Mucosa of stomach (tissue), 1 donor: ENCODE measurements around the gene PLXNC1.

Source experiments
- H3K27me3 ChIP-seq: one replicate; pipeline ENCODE4 v1.7.0; 2013; ENCODE audit warnings: mild to moderate bottlenecking, low read length; ENCODE audit not compliant: control insufficient read depth, insufficient read depth
- H3K36me3 ChIP-seq: one replicate; pipeline ENCODE4 v1.7.0; 2013; ENCODE audit warnings: low read length; ENCODE audit not compliant: control insufficient read depth, insufficient read depth
- H3K4me1 ChIP-seq: one replicate; pipeline ENCODE4 v1.7.0; 2013; ENCODE audit warnings: mild to moderate bottlenecking, low read length; ENCODE audit not compliant: control insufficient read depth, insufficient read depth
- H3K4me3 ChIP-seq: one replicate; pipeline ENCODE4 v1.7.0; 2013; ENCODE audit warnings: low read length
- H3K9ac ChIP-seq: one replicate; pipeline ENCODE4 v1.7.0; 2013; ENCODE audit warnings: mild to moderate bottlenecking, low read length, moderate library complexity
- H3K9me3 ChIP-seq: one replicate; pipeline ENCODE4 v1.7.0; 2013; ENCODE audit warnings: mild to moderate bottlenecking, low read length, moderate library complexity; ENCODE audit not compliant: control insufficient read depth
- donor health status: Pancreatic carcinoma.

Gene PLXNC1

DNA sequence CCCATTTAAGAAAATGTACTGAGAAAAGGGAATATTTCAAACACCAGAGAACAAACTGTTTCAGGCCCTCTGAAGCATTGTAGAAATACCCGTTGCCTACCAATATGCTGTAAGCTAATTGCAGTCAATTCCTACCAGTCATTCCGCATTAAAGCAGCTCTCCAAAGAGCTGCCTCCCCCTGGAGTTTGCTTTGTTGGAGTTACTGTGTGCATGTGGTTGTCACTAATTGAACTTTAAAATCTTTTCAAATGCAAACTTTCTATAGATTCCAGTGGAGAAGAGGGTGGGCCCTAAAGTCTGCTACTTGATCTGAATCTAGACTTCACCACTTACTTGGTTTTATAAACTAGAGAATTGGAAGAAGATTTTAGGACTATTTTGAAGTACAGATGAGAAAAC, 112.7 kb downstream of the PLXNC1 start:
- H3K9ac ChIP-seq = no peak overlapping the region
- H3K9me3 ChIP-seq = no peaks in the 10 kb centered on the region
- no peak overlapping the region for H3K4me3 ChIP-seq
- H3K36me3 ChIP-seq = no peaks in the 10 kb centered on the region
- no peaks in the 10 kb centered on the region for H3K27me3 ChIP-seq
- peaks cover 5% of the 10 kb centered on the region for H3K4me1 ChIP-seq

GRCh38 chr12:94261786-94262185, 113.4 kb downstream of the PLXNC1 start:
- peak overlapping the region; percentile 49 for H3K9ac ChIP-seq
- H3K4me1 ChIP-seq = peaks cover 5% of the 10 kb centered on the region
- no peaks in the 10 kb centered on the region for H3K9me3 ChIP-seq
- H3K27me3 ChIP-seq = no peaks in the 10 kb centered on the region
- H3K4me3 ChIP-seq = no peak overlapping the region
- H3K36me3 ChIP-seq = no peaks in the 10 kb centered on the region

GRCh38 chr12:94262228-94263010, 114.0 kb downstream of the PLXNC1 start:
- Histone ChIP-seq H3K36me3 (no peaks in the 10 kb centered on the region), H3K4me3 (peak overlapping the region; percentile 5), H3K27me3 (no peaks in the 10 kb centered on the region), H3K9ac (peak overlapping the region; percentile 49), H3K4me1 (peaks cover 5% of the 10 kb centered on the region), H3K9me3 (no peaks in the 10 kb centered on the region)

DNA sequence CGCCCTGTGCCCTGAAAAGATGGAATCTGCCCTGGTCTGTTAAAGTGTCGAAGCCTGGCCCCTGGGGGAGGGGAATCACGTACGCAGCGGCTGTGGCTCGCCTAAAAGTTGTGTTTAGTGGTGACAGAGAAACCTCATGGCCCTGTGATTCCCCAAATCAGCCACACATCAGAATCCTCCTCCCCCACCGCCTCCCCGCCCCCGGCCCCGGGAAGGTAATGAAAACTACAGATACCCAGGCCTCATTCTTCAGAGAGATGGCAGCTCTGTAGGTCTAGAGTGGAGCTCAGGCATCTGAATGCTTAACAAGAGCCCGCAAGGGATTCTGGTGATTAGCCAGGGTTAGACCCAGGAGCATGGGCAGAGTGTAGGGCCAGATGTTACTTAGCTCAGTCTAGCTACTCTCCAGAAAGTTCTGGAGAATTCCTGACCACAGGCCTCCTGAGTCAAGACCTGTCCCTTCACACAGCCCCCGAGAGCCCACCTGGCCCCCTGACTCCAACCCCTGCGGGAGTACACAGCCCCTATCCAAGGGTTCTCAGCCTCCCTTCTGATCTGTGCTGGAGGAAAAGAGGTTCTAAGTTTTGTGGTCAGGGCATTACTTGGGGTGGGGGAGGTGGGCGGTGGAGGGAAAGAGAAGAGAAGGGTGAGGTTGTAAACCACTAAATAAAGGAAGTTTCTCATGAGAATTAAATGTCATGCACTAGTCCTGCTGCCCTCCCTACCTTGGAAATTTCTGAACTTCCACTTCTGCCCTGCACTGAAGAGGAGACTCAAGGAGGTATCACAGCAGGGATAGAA, 114.8 kb downstream of the PLXNC1 start:
- Histone ChIP-seq H3K36me3 (no peaks in the 10 kb centered on the region), H3K4me3 (peak overlapping the region; percentile 5), H3K27me3 (no peaks in the 10 kb centered on the region), H3K9me3 (no peaks in the 10 kb centered on the region), H3K4me1 (peaks cover 5% of the 10 kb centered on the region), H3K9ac (peak overlapping the region; percentile 49)

GRCh38 chr12:94263905-94264561, 115.7 kb downstream of the PLXNC1 start:
- Histone ChIP-seq H3K9me3 (no peaks in the 10 kb centered on the region), H3K4me1 (peaks cover 5% of the 10 kb centered on the region), H3K9ac (no peak overlapping the region), H3K36me3 (no peaks in the 10 kb centered on the region), H3K27me3 (no peaks in the 10 kb centered on the region), H3K4me3 (no peak overlapping the region)

DNA sequence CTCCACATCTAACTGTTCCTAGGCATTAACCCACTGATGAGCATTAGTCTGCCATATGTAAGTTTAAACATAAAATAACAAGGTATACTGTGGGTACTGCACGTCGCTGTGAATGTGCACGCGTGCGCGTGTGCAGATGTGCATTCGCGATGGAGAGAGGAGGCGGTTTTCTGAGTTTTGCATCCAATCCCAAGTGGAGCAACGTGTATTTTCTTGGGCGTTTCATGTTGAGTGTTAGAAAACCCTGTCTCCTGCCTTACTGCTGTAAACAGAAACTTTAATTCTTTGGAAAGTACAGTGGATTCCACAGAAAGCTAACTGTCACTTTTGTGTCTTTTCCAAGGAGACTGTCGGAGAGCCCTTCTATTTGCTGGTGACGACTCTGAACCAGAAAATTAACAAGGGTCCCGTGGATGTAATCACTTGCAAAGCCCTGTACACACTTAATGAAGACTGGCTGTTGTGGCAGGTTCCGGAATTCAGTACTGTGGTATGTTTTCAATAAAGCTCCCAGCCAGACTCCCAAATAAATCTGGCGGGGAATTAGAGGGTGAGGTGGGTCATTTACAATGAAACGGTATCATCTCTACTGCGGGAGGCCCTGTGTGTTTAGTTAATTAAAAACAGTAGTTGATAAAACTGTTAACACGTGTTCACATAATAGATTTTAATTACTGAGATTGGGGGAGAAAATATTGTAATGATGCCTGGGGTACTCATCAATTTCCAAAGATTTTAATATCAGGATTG, 116.5 kb downstream of the PLXNC1 start:
- no peaks in the 10 kb centered on the region for H3K27me3 ChIP-seq
- H3K36me3 ChIP-seq = no peaks in the 10 kb centered on the region
- no peak overlapping the region for H3K4me3 ChIP-seq
- peaks cover 5% of the 10 kb centered on the region for H3K4me1 ChIP-seq
- H3K9ac ChIP-seq = no peak overlapping the region
- H3K9me3 ChIP-seq = no peaks in the 10 kb centered on the region

DNA sequence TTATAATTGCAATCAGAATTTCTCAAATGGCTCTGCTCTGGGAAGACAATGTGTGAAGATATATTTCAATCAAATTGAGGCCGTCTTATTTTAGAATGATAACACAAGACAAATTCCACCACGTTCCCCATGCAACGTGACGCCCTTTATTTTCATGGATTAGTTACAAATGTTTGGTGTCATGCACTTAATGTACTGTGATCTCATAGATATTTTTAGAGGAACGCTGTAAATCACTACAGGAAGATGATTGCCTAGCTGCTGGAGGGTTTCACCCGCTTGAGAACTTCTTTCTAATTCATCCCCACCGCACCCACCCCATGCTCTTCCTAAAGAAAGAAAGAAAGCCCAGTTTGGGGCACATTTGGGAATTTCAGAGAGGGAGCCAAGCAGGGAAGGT, 117.2 kb downstream of the PLXNC1 start:
- H3K9me3 ChIP-seq = no peaks in the 10 kb centered on the region
- no peaks in the 10 kb centered on the region for H3K27me3 ChIP-seq
- H3K9ac ChIP-seq = no peak overlapping the region
- H3K36me3 ChIP-seq = no peaks in the 10 kb centered on the region
- no peak overlapping the region for H3K4me3 ChIP-seq
- peaks cover 5% of the 10 kb centered on the region for H3K4me1 ChIP-seq

DNA sequence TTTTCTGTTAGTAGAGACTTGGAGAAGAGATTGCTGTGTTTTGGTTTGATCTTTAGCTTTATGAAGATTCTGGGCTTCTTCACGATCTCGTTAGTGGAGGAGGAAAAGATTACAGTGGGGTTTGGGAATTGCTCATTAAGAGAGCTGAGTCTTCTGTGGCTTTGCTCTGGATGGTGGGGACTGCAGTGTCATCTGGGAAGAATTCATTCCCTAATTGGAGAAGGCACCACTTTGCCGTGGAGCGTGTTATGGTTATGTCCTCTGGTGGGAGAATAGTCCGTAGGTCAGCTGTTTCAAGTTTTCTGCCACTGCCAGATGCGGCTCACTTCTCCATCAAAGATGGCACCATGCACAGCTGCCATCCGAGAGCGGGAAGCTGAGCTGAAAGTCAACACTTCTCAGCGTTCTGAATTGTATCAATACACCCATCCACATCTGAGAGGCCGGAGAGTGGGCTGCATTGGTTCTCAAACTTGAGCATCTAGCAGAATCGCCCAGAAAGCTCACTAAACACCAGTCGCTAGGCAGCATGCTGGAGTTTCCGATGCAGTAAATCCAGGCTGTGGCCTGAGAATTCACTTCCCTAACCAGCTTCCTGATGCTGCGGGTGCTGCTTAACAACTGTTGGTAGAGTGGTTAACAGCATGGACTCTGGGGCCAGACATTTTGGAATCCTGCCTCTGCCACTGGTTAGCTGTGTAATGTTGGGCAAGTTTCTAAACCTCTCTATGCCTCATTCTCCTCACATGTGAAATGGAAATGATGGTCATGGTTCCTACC, 117.8 kb downstream of the PLXNC1 start:
- peaks cover 5% of the 10 kb centered on the region for H3K4me1 ChIP-seq
- H3K4me3 ChIP-seq = no peak overlapping the region
- no peaks in the 10 kb centered on the region for H3K36me3 ChIP-seq
- no peaks in the 10 kb centered on the region for H3K27me3 ChIP-seq
- no peaks in the 10 kb centered on the region for H3K9me3 ChIP-seq
- no peak overlapping the region for H3K9ac ChIP-seq

- Histone ChIP-seq H3K36me3 (no peaks in the 10 kb centered on the region), H3K9ac (no peak overlapping the region), H3K4me3 (no peak overlapping the region), H3K4me1 (peaks cover 5% of the 10 kb centered on the region), H3K27me3 (no peaks in the 10 kb centered on the region), H3K9me3 (no peaks in the 10 kb centered on the region)
Measured at GRCh38 chr12:94266796-94267536, 118.6 kb downstream of the PLXNC1 start.

- H3K4me1 ChIP-seq = peaks cover 4% of the 10 kb centered on the region
- no peaks in the 10 kb centered on the region for H3K36me3 ChIP-seq
- no peaks in the 10 kb centered on the region for H3K9me3 ChIP-seq
- no peak overlapping the region for H3K9ac ChIP-seq
- H3K27me3 ChIP-seq = no peaks in the 10 kb centered on the region
- H3K4me3 ChIP-seq = no peak overlapping the region
Measured at GRCh38 chr12:94267537-94267872, 119.1 kb downstream of the PLXNC1 start.
